ENCODE measurements around the gene TMEM208.

GRCh38 chr16:67206838-67207248, 20.1 kb upstream of the TMEM208 start:
- TF ChIP-seq, protein P1, sequence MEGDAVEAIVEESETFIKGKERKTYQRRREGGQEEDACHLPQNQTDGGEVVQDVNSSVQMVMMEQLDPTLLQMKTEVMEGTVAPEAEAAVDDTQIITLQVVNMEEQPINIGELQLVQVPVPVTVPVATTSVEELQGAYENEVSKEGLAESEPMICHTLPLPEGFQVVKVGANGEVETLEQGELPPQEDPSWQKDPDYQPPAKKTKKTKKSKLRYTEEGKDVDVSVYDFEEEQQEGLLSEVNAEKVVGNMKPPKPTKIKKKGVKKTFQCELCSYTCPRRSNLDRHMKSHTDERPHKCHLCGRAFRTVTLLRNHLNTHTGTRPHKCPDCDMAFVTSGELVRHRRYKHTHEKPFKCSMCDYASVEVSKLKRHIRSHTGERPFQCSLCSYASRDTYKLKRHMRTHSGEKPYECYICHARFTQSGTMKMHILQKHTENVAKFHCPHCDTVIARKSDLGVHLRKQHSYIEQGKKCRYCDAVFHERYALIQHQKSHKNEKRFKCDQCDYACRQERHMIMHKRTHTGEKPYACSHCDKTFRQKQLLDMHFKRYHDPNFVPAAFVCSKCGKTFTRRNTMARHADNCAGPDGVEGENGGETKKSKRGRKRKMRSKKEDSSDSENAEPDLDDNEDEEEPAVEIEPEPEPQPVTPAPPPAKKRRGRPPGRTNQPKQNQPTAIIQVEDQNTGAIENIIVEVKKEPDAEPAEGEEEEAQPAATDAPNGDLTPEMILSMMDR (IDR thresholded peaks at IDR 0.05; ENCODE audit: insufficient read depth, low read depth, low read length): no peak
- no peak for TF ChIP-seq EZH2 (IDR thresholded peaks at IDR 0.05; ENCODE audit: insufficient read depth, low read length)
